Adipose tissue (tissue), 3 donors: ENCODE data around the gene JAML. TPM values are rescaled to one million over a fixed set of nuclear protein-coding genes. Genes with fewer than 3 reads are reported as not detected.

Source experiments
- H3K27ac ChIP-seq: one replicate; pipeline ENCODE4 v1.5.1; 2013; ENCODE audit warnings: low read depth, low read length
- WGBS, 3 donors: extraction: QIAGEN DNeasy Blood & Tissue Kit; methylation state at CpG; one replicate each; pipeline ENCODE4 v1.1.7; 2013; 5-methylcytosine and 5-hydroxymethylcytosine counted together
- polyA plus RNA-seq, 3 donors: library from polyadenylated mRNA; stranded (reverse); fragments of 200-250 nt; gene quantifications; one replicate each; pipeline ENCODE4 v1.2.3, GENCODE V29; 2013
- donor health status: healthy with polysubstance abuse.
- donor health status: Bipolar disorder and iron deficiency.
- donor health status: healthy.

Gene JAML
- polyA plus RNA-seq, 3 donors, result 0.87 to 14.6 (median 9.2) TPM

- no peak within 1 kb of the TSS for H3K27ac ChIP-seq
- 32 to 36% (median 32%) methylated on average over 14 of the region's 14 CpGs for WGBS, 3 donors
Measured at GRCh38 chr11:118175993-118176777, 48.6 kb downstream of the JAML start, which contains the start of gene SCN2B. TSS of gene SCN2B (minus strand) at chr11:118176639. CDS start at chr11:118176431, 208 bp downstream.

GRCh38 chr11:118175031-118175992 is 49.5 kb downstream of the JAML start:
- WGBS, 3 donors, result 59 to 64% (median 62%) methylated on average over 13 of the region's 13 CpGs
- no peak overlapping the region for H3K27ac ChIP-seq

- no peak overlapping the region for H3K27ac ChIP-seq
- WGBS, 3 donors, result 83 to 91% (median 88%) methylated on average over 9 of the region's 9 CpGs
Measured at GRCh38 chr11:118174006-118174567, 50.7 kb downstream of the JAML start.

GRCh38 chr11:118172356-118172755 is 52.5 kb downstream of the JAML start:
- no peak overlapping the region for H3K27ac ChIP-seq
- WGBS, 3 donors, result 82 to 90% (median 90%) methylated on average over 9 of the region's 9 CpGs

GRCh38 chr11:118171269-118172062 is 53.3 kb downstream of the JAML start:
- H3K27ac ChIP-seq, result no peak overlapping the region
- 9 to 13% (median 10%) methylated on average over 28 to 29 of the region's 29 CpGs for WGBS, 3 donors

GRCh38 chr11:118170882-118171268 is 53.9 kb downstream of the JAML start:
- H3K27ac ChIP-seq, result no peak overlapping the region
- 39 to 70% (median 56%) methylated on average over 8 of the region's 8 CpGs for WGBS, 3 donors

- H3K27ac ChIP-seq, result no peak overlapping the region
- 82 to 85% (median 82%) methylated on average over 9 of the region's 9 CpGs for WGBS, 3 donors
Measured at GRCh38 chr11:118170231-118170630, 54.6 kb downstream of the JAML start.

GRCh38 chr11:118169300-118170140 is 55.3 kb downstream of the JAML start:
- H3K27ac ChIP-seq, result no peak overlapping the region
- 75 to 84% (median 78%) methylated on average over 7 of the region's 7 CpGs for WGBS, 3 donors

- no peak overlapping the region for H3K27ac ChIP-seq
- WGBS, 3 donors, result 85 to 89% (median 87%) methylated on average over 3 of the region's 3 CpGs
Measured at GRCh38 chr11:118168751-118169150, 56.1 kb downstream of the JAML start.

GRCh38 chr11:118168316-118168715 is 56.5 kb downstream of the JAML start:
- no peak overlapping the region for H3K27ac ChIP-seq
- WGBS, 3 donors, result 83 to 92% (median 89%) methylated on average over 8 of the region's 8 CpGs

GRCh38 chr11:118167906-118168305 is 56.9 kb downstream of the JAML start:
- no peak overlapping the region for H3K27ac ChIP-seq
- WGBS, 3 donors, result 74 to 94% (median 92%) methylated on average over 12 of the region's 12 CpGs

GRCh38 chr11:118167253-118167652 is 57.6 kb downstream of the JAML start:
- WGBS, 3 donors, result 87 to 95% (median 94%) methylated on average over 2 of the region's 2 CpGs
- no peak overlapping the region for H3K27ac ChIP-seq

GRCh38 chr11:118166641-118167040 is 58.2 kb downstream of the JAML start:
- no peak overlapping the region for H3K27ac ChIP-seq
- 85 to 88% (median 85%) methylated on average over 16 to 17 of the region's 17 CpGs for WGBS, 3 donors

- H3K27ac ChIP-seq, result no peak overlapping the region
- WGBS, 3 donors, result 65 to 74% (median 70%) methylated on average over 2 of the region's 2 CpGs
Measured at GRCh38 chr11:118164885-118165284, 59.9 kb downstream of the JAML start.

GRCh38 chr11:118163494-118163893 is 61.3 kb downstream of the JAML start:
- 45 to 71% (median 56%) methylated on average over 4 to 5 of the region's 5 CpGs for WGBS, 3 donors
- H3K27ac ChIP-seq, result no peak overlapping the region

GRCh38 chr11:118162846-118163245 is 62.0 kb downstream of the JAML start:
- H3K27ac ChIP-seq, result no peak overlapping the region
- WGBS, 3 donors, result 73 to 82% (median 79%) methylated on average over 3 of the region's 3 CpGs

GRCh38 chr11:118161786-118162185 is 63.0 kb downstream of the JAML start:
- H3K27ac ChIP-seq, result no peak overlapping the region
- 63 to 81% (median 75%) methylated on average over 5 to 6 of the region's 6 CpGs for WGBS, 3 donors
